ENCODE results near the gene C1orf167. TPM values are rescaled to one million over a fixed set of nuclear protein-coding genes. Genes with fewer than 3 reads are reported as not detected.

C1orf167 gene, protein sequence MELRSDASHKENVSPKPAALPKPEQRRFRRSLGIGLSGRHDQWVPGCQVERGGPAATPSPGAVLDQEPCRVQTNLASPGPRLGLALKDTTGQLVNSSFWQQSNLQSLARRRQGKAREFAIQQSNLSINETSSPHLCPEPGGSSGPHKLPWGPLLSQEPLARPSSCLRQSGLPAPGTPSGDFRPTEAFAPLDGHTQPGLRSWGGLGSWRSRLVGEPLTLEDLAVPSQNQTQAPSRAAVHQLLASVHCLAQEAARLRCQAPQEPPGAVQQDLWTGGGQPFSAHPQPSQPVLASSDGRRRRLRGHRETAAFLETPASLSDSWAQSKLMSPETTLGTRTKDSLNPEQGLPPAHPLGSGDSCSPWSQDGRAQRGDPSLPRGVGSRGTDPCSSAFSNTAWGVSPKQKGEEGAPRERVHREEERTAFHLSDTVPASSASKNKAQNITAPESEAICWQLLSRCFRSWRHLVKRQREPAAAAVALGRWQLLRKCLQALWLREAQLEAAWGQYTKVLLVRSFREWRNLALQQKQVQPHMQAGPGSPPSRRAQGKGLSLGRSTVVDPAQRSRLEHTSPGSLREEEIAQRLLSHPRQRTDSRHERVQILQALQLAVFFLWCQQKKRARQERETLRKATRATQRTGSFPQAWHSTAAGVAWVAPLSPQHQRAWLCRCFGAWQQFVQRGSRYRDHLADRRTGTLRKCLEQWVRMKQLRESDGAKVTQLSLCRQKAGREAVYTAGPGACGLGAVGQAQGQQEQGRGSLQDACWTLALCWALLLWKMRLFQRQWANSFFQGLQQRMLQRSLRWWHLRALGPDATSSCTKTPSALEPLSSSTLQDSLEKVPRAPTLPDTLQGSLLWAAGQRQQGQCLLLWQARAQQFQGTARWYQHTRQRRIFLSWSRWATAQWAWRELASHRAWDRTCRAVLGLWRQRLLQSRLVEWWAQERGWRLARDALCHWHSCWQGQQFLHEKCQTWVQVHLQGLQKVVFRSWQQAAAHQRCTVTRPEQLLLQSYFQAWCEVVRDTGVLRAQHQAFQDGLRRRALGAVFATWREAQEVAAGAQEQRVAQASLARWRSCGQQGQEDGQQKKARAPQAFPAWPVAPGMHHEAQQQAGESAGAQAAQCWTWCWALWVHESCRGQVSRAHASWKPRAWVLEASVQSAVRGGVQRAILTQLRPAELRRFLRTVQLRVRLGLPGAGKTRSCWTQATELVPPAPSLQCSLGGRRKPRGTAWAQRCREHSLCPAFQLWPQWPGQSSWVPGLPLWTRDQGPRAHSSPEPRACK (N-terminal part only)
- not detected for total RNA-seq

GRCh38 chr1:11761988-11762406 is at the start of gene C1orf167:
Gene C1orf167 (plus strand): TSS chr1:11762193. CDS start chr1:11764401, 2,208 bp downstream.
- H3K27ac ChIP-seq, result no peak within 1 kb of the TSS
- H3K4me3 ChIP-seq, result peak within 1 kb of the TSS in 1 of 2 donors; percentile 18
- TF ChIP-seq, protein P1, sequence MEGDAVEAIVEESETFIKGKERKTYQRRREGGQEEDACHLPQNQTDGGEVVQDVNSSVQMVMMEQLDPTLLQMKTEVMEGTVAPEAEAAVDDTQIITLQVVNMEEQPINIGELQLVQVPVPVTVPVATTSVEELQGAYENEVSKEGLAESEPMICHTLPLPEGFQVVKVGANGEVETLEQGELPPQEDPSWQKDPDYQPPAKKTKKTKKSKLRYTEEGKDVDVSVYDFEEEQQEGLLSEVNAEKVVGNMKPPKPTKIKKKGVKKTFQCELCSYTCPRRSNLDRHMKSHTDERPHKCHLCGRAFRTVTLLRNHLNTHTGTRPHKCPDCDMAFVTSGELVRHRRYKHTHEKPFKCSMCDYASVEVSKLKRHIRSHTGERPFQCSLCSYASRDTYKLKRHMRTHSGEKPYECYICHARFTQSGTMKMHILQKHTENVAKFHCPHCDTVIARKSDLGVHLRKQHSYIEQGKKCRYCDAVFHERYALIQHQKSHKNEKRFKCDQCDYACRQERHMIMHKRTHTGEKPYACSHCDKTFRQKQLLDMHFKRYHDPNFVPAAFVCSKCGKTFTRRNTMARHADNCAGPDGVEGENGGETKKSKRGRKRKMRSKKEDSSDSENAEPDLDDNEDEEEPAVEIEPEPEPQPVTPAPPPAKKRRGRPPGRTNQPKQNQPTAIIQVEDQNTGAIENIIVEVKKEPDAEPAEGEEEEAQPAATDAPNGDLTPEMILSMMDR (IDR thresholded peaks at IDR 0.05), result no peak
- H3K4me1 ChIP-seq, result peaks cover 8% of the 10 kb centered on the region
- no peaks in the 10 kb centered on the region for H3K9me3 ChIP-seq
- peaks cover 5% of the 10 kb centered on the region for H3K27me3 ChIP-seq
- H3K36me3 ChIP-seq, result no peaks in the 10 kb centered on the region
- intact Hi-C loops (cut with DNase I), result no loop called here
- no peak for DNase-seq (ENCODE audit: extremely low spot score in 2 of 2)

DNA sequence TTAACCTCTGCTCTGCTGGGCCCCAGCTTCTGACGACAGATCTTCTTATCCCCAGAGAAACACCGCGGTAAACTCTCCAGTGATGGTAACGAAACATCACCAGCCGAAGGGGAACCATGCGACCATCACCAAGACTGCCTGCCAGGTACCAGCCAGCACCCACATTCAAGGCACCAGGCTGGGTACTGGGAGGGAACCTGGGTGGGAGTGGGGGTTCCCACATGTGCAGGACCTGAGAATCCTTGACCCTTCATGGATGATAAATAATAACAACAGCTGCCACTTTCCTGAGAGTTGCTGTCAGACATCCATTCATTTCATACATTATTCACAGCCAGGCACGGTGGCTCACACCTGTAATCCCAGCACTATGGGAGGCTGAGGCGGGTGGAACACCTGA is 49.7 kb upstream of the C1orf167 start:
- Histone ChIP-seq H3K27me3 (no peaks in the 10 kb centered on the region), H3K36me3 (no peaks in the 10 kb centered on the region), H3K4me3 (no peak overlapping the region), H3K27ac (no peak overlapping the region), H3K9me3 (no peaks in the 10 kb centered on the region), H3K4me1 (no peaks in the 10 kb centered on the region)
- TF ChIP-seq POLR2A (IDR thresholded peaks at IDR 0.05) (no peak), POLR2AphosphoS5 (IDR thresholded peaks at IDR 0.05; ENCODE audit: insufficient read depth in 1 of 2, low read depth in 1 of 2) (no peak)
- TF ChIP-seq, protein P1 (IDR thresholded peaks at IDR 0.05), result no peak
- intact Hi-C loops (cut with DNase I), result no loop called here
- no peak for DNase-seq (ENCODE audit: extremely low spot score in 2 of 2)

DNA sequence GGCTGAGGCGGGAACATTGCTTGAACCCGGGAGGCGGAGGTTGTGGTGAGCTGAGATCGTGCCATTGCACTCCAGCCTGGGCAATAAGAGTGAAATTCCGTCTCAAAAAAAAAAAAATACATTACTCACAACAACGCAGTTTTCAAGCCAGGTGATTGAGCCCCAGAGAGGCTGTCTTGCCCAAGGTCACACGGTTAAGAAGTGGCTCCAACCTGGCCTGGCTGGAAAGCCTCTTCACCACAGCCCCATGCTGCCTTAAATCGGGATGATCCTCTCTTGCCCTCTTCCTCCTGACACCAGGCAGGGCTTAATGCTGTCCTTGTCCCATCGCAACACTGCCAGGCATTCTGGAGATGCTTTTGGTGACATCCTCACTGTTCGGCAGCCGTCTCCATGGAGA is 48.9 kb upstream of the C1orf167 start:
- no peaks in the 10 kb centered on the region for H3K27me3 ChIP-seq
- intact Hi-C loops (cut with DNase I), result no loop called here
- no peaks in the 10 kb centered on the region for H3K36me3 ChIP-seq
- H3K9me3 ChIP-seq, result no peaks in the 10 kb centered on the region
- TF ChIP-seq POLR2AphosphoS5 (IDR thresholded peaks at IDR 0.05; ENCODE audit: insufficient read depth in 1 of 2, low read depth in 1 of 2) (no peak), POLR2A (IDR thresholded peaks at IDR 0.05) (no peak)
- TF ChIP-seq, protein P1 (IDR thresholded peaks at IDR 0.05), result no peak
- no peak overlapping the region for H3K4me3 ChIP-seq
- no peak for DNase-seq (ENCODE audit: extremely low spot score in 2 of 2)
- H3K4me1 ChIP-seq, result no peaks in the 10 kb centered on the region
- H3K27ac ChIP-seq, result no peak overlapping the region

GRCh38 chr1:11714831-11715575 is 47.0 kb upstream of the C1orf167 start:
- intact Hi-C loops (cut with DNase I), result loop anchor here (2.0 kb wide), 1 partner anchor 22 kb away; no protein-coding TSS in a partner anchor
- no peaks in the 10 kb centered on the region for H3K27me3 ChIP-seq

More at GRCh38 chr1:11714831-11715575, 47.0 kb upstream of the C1orf167 start:
- Histone ChIP-seq H3K9me3 (no peaks in the 10 kb centered on the region), H3K4me3 (no peak overlapping the region), H3K36me3 (no peaks in the 10 kb centered on the region), H3K27ac (no peak overlapping the region), H3K4me1 (peaks cover 11% of the 10 kb centered on the region)
- no peak for DNase-seq (ENCODE audit: extremely low spot score in 2 of 2)
- TF ChIP-seq POLR2AphosphoS5 (IDR thresholded peaks at IDR 0.05; ENCODE audit: insufficient read depth in 1 of 2, low read depth in 1 of 2) (no peak), POLR2A (IDR thresholded peaks at IDR 0.05) (no peak)
- TF ChIP-seq, protein P1 (IDR thresholded peaks at IDR 0.05), result no peak
